NCI-H1436 treated with DMSO at 0.1 percent for 48 hours (cell line): ENCODE measurements around the gene LDB2.

ENCODE experiments used
- DNase-seq: peaks from one replicate; lab custom pipeline; 2025; lab: John Stamatoyannopoulos, UW

Gene LDB2

GRCh38 chr4:16685536-16685935 is 212.9 kb downstream of the LDB2 start:
- no peak for DNase-seq

GRCh38 chr4:16684935-16685334 is 213.5 kb downstream of the LDB2 start:
- no peak for DNase-seq

GRCh38 chr4:16684097-16684496 is 214.3 kb downstream of the LDB2 start:
- DNase-seq: no peak

GRCh38 chr4:16682975-16683374 is 215.5 kb downstream of the LDB2 start:
- DNase-seq: no peak

- no peak for DNase-seq
Measured at GRCh38 chr4:16677001-16677944, 221.2 kb downstream of the LDB2 start.

GRCh38 chr4:16676230-16676770 is 222.1 kb downstream of the LDB2 start:
- DNase-seq: no peak

GRCh38 chr4:16674082-16674481 is 224.4 kb downstream of the LDB2 start:
- DNase-seq: no peak

GRCh38 chr4:16672421-16672820 is 226.0 kb downstream of the LDB2 start:
- no peak for DNase-seq

- no peak for DNase-seq
Measured at GRCh38 chr4:16671741-16672140, 226.7 kb downstream of the LDB2 start.

GRCh38 chr4:16670727-16671126 is 227.7 kb downstream of the LDB2 start:
- DNase-seq: no peak

GRCh38 chr4:16669036-16669435 is 229.4 kb downstream of the LDB2 start:
- no peak for DNase-seq

GRCh38 chr4:16668488-16668887 is 230.0 kb downstream of the LDB2 start:
- DNase-seq: no peak

- no peak for DNase-seq
Measured at GRCh38 chr4:16667464-16667863, 231.0 kb downstream of the LDB2 start.

- DNase-seq: no peak
Measured at GRCh38 chr4:16665942-16666551, 232.4 kb downstream of the LDB2 start.

GRCh38 chr4:16663732-16664131 is 234.7 kb downstream of the LDB2 start:
- DNase-seq: no peak

- DNase-seq: no peak
Measured at GRCh38 chr4:16663307-16663706, 235.1 kb downstream of the LDB2 start.

GRCh38 chr4:16661813-16662212 is 236.6 kb downstream of the LDB2 start:
- DNase-seq: no peak

- DNase-seq: no peak
Measured at GRCh38 chr4:16660656-16661055, 237.8 kb downstream of the LDB2 start.

GRCh38 chr4:16659694-16660093 is 238.8 kb downstream of the LDB2 start:
- no peak for DNase-seq

- DNase-seq: no peak
Measured at GRCh38 chr4:16659079-16659478, 239.4 kb downstream of the LDB2 start.

- no peak for DNase-seq
Measured at GRCh38 chr4:16658183-16658582, 240.3 kb downstream of the LDB2 start.

- DNase-seq: no peak
Measured at GRCh38 chr4:16655111-16655510, 243.3 kb downstream of the LDB2 start.

GRCh38 chr4:16652732-16653305 is 245.6 kb downstream of the LDB2 start:
- DNase-seq: no peak
